GM12878 (cell line): ENCODE data around the gene WASF2. TPM values are rescaled to one million over a fixed set of nuclear protein-coding genes. Genes with fewer than 3 reads are reported as not detected.

Experiments
- ATAC-seq: fragments of 200-7000 bp; cut with Tn5 transposase; 3 replicates; pipeline ENCODE4 v1.9.1; 2020; ENCODE audit warnings: mild to moderate bottlenecking, moderate library complexity
- BruUV-seq: library from RNA; stranded (reverse); fragments of 400-500 nt; replicated peaks from 2 replicates; lab custom pipeline; 2021; lab: Mats Ljungman, UMichigan
- CTCF ChIA-PET: fragments of 300-600 bp; sonication (Branson Sonifier 250); formaldehyde crosslinking; extraction: SDS; loops from one replicate; lab custom pipeline; 2021; ENCODE audit warnings: inconsistent platforms; lab: Yijun Ruan, JAX
- POLR2A ChIA-PET: fragments of 350-600 bp; formaldehyde crosslinking; extraction: SDS; loops from one replicate; lab custom pipeline; 2021; ENCODE audit warnings: inconsistent platforms; lab: Charles Lee
- RAD21 ChIA-PET: fragments of 300-600 bp; sonication (Branson Sonifier 250); formaldehyde crosslinking; loops from one replicate; lab custom pipeline; 2023; ENCODE audit warnings: antibody characterized with exemption; ENCODE audit not compliant: unreplicated experiment; lab: Charles Lee
- SMC1A ChIA-PET: fragments of 300-600 bp; sonication (Branson Sonifier 250); formaldehyde crosslinking; loops from one replicate; lab custom pipeline; 2023; ENCODE audit not compliant: unreplicated experiment, uncharacterized antibody; lab: Charles Lee
- DNase-seq: peaks from one replicate; pipeline ENCODE4 v3.0.0-alpha.2; 2011; ENCODE audit warnings: low read depth, low spot score
- FAIRE-seq: peaks from 3 replicates; lab custom pipeline; 2011; peaks lifted over from hg19 to GRCh38; lab: Jason Lieb, UNC
- H2AFZ ChIP-seq: 2 replicates; pipeline ENCODE4 v1.6.0; 2011; ENCODE audit warnings: low read depth, low read length, control low read depth; ENCODE audit not compliant: control insufficient read depth
- H3K27ac ChIP-seq: 2 replicates; pipeline ENCODE4 v1.5.1; 2011; ENCODE audit warnings: control low read depth; ENCODE audit not compliant: control insufficient read depth, insufficient read depth
- H3K27me3 ChIP-seq, 2 experiments: replicated peaks in 1 of 2; 2 replicates each; pipeline versions ENCODE4 v1.6.0 to v1.6.1; 2011; ENCODE audit warnings: low read length in 1 of 2; ENCODE audit not compliant: control insufficient read depth in 2 of 2, insufficient read depth in 2 of 2
- H3K36me3 ChIP-seq, 2 experiments: 2 replicates each; pipeline ENCODE4 v1.5.1; 2011; ENCODE audit warnings: low read length in 1 of 2; ENCODE audit not compliant: control insufficient read depth in 2 of 2, insufficient read depth in 2 of 2
- H3K4me1 ChIP-seq: 2 replicates; pipeline ENCODE4 v1.6.1; 2011; ENCODE audit warnings: mild to moderate bottlenecking, low read length, moderate library complexity, mixed read lengths; ENCODE audit not compliant: control insufficient read depth, insufficient read depth
- H3K4me2 ChIP-seq: 2 replicates; pipeline ENCODE4 v1.6.0; 2011; ENCODE audit warnings: control low read depth; ENCODE audit not compliant: control insufficient read depth, insufficient read depth
- H3K4me3 ChIP-seq: fragments of 200-600 bp; sonication (generic); 2 replicates; pipeline ENCODE4 v1.5.1; 2016
- H3K79me2 ChIP-seq: 2 replicates; pipeline ENCODE4 v1.6.0; 2011; ENCODE audit warnings: low read length; ENCODE audit not compliant: control insufficient read depth, insufficient read depth
- H3K9ac ChIP-seq: 2 replicates; pipeline ENCODE4 v1.8.0; 2011; ENCODE audit warnings: low read length, control low read depth, mixed read lengths; ENCODE audit not compliant: control insufficient read depth, insufficient read depth
- H3K9me3 ChIP-seq: replicated peaks from 3 replicates; pipeline ENCODE4 v1.5.1; 2011; ENCODE audit warnings: mild to moderate bottlenecking, low read length; ENCODE audit not compliant: control insufficient read depth, insufficient read depth
- H4K20me1 ChIP-seq: 2 replicates; pipeline ENCODE4 v1.6.0; 2011; ENCODE audit not compliant: control insufficient read depth, insufficient read depth
- DPF2 ChIP-seq: fragments of 450-650 bp; IDR thresholded peaks from 2 replicates; pipeline ENCODE4 v1.6.1; 2017; ENCODE audit warnings: mild to moderate bottlenecking
- E2F4 ChIP-seq: IDR thresholded peaks from 2 replicates; pipeline ENCODE4 v1.6.1; 2012; ENCODE audit warnings: low read depth, low read length, improper control_type of control experiment
- EGR1 ChIP-seq, 2 experiments: IDR thresholded peaks; 1 replicate in 1 of 2; 2 replicates in 1 of 2; pipeline ENCODE4 v1.6.1; 2011 to 2012; ENCODE audit warnings: low read depth in 2 of 2, low read length in 2 of 2, borderline replicate concordance in 1 of 2, mild to moderate bottlenecking in 1 of 2, moderate library complexity in 1 of 2
- HDAC6 ChIP-seq: fragments of 200-600 bp; sonication (generic); IDR thresholded peaks from one replicate; pipeline ENCODE4 v1.8.0; 2017; ENCODE audit warnings: antibody characterized with exemption; ENCODE audit not compliant: unreplicated experiment
- IRF4 ChIP-seq: IDR thresholded peaks from 2 replicates; pipeline ENCODE4 v1.6.1; 2011; ENCODE audit warnings: low read depth, low read length
- JUNB ChIP-seq: IDR thresholded peaks from 2 replicates; pipeline ENCODE4 v1.6.1; 2016; ENCODE audit warnings: antibody characterized with exemption, mild to moderate bottlenecking
- NR2F1 ChIP-seq: fragments of 450-650 bp; conservative IDR thresholded peaks from 2 replicates; pipeline ENCODE4 v1.6.1; 2017; ENCODE audit warnings: mild to moderate bottlenecking
- PAX5 ChIP-seq: IDR thresholded peaks from 2 replicates; pipeline ENCODE4 v1.6.1; 2011; ENCODE audit warnings: low read depth, low read length, borderline replicate concordance
- POLR2AphosphoS5 ChIP-seq: IDR thresholded peaks from 2 replicates; pipeline ENCODE4 v1.6.1; 2011; ENCODE audit warnings: mild to moderate bottlenecking, low read length, inconsistent platforms
- POU2F2 ChIP-seq: IDR thresholded peaks from 3 replicates; pipeline ENCODE4 v1.6.1; 2011; ENCODE audit warnings: low read depth, mild to moderate bottlenecking, low read length, borderline replicate concordance
- RB1 ChIP-seq: fragments of 450-650 bp; formaldehyde crosslinking; IDR thresholded peaks from 2 replicates; pipeline ENCODE4 v1.6.1; 2017; ENCODE audit warnings: mild to moderate bottlenecking, borderline replicate concordance
- SRF ChIP-seq, 2 experiments: IDR thresholded peaks; 2 replicates each; pipeline ENCODE4 v1.6.1; 2011; ENCODE audit warnings: low read depth in 2 of 2, low read length in 2 of 2, mild to moderate bottlenecking in 1 of 2, moderate library complexity in 1 of 2
- TCF12 ChIP-seq: IDR thresholded peaks from 2 replicates; pipeline ENCODE4 v1.6.1; 2011; ENCODE audit warnings: low read depth, mild to moderate bottlenecking, low read length
- TCF3 ChIP-seq: IDR thresholded peaks from 2 replicates; pipeline ENCODE4 v1.6.1; 2012; ENCODE audit warnings: low read depth, mild to moderate bottlenecking, low read length, borderline replicate concordance; ENCODE audit not compliant: insufficient read depth
- YBX1 ChIP-seq: fragments of 450-650 bp; IDR thresholded peaks from 2 replicates; pipeline ENCODE4 v1.6.1; 2016; ENCODE audit warnings: antibody characterized with exemption
- YY1 ChIP-seq: IDR thresholded peaks from 2 replicates; pipeline ENCODE4 v1.6.1; 2011; ENCODE audit warnings: low read depth, mild to moderate bottlenecking, low read length
- ZNF384 ChIP-seq: IDR thresholded peaks from 2 replicates; pipeline ENCODE4 v1.6.1; 2012; ENCODE audit warnings: low read depth, mild to moderate bottlenecking, low read length, improper control_type of control experiment, borderline replicate concordance
- WGBS: methylation state at CpG from one replicate; pipeline ENCODE4 v1.1.6; 2016; ENCODE audit warnings: low lambda C conversion rate; ENCODE audit not compliant: insufficient replicate concordance, insufficient coverage; ENCODE audit errors: missing lambda C conversion rate; 5-methylcytosine and 5-hydroxymethylcytosine counted together
- in situ Hi-C: fragments of 300-500 bp; cut with MboI; formaldehyde crosslinking; loops from 9 replicates; pipeline ENCODE4 v1.14.3; 2018; ENCODE audit warnings: mixed read lengths
- intact Hi-C: fragments of 100-400 bp; cut with micrococcal nuclease; formaldehyde crosslinking; loops from one replicate; pipeline ENCODE4 v1.14.2; 2022; ENCODE audit not compliant: unreplicated experiment
- polyA plus RNA-seq, 11 experiments: library from polyadenylated mRNA; depleted of rRNA in 4 of 11; unstranded in 6 of 11; stranded (reverse) in 5 of 11; fragments of >200 nt; fragmentation: Nextera tagmentation in 4 of 11; fragmentation: Illumina TruSeq in 1 of 11; extraction: Ambion mirVana in 4 of 11; extraction: Trizol in 1 of 11; gene quantifications; 1 replicate in 1 of 11; 2 replicates in 10 of 11; pipeline versions ENCODE4 v1.2.1 to v1.2.3, GENCODE V29; 2011 to 2016; ENCODE audit warnings: inconsistent platforms in 2 of 11, missing spikeins in 2 of 11, low read depth in 1 of 11
- total RNA-seq, 4 experiments: library from RNA; depleted of rRNA in 3 of 4; stranded (reverse); fragments of >200 nt in 3 of 4; fragmentation: Illumina TruSeq in 1 of 4; extraction: Trizol in 1 of 4; gene quantifications; 2 replicates each; pipeline versions ENCODE4 v1.2.1 to v1.2.3, GENCODE V29; 2013 to 2021
- TF ChIP-seq, protein P1 (sequence below): IDR thresholded peaks from 2 replicates; pipeline ENCODE4 v1.6.1; 2012; ENCODE audit warnings: low read length, inconsistent platforms

Gene WASF2
- total and polyA plus RNA-seq, 10 of the 15 experiments (the other 5 are each of a cell fraction or from before 2014, with no cell fraction given) = 7.0 to 111 (median 37.1) TPM

- no TSS peak for BruUV-seq
- H4K20me1 ChIP-seq = no peaks in the 10 kb centered on the region
- peak; percentile 30; the same call in 1 of the 3 replicates for TF ChIP-seq POU2F2
- TF ChIP-seq TCF3 = peak; percentile 64; the same call in 1 of the 2 replicates
- TF ChIP-seq POLR2AphosphoS5 = no peak
- TF ChIP-seq, protein P1, sequence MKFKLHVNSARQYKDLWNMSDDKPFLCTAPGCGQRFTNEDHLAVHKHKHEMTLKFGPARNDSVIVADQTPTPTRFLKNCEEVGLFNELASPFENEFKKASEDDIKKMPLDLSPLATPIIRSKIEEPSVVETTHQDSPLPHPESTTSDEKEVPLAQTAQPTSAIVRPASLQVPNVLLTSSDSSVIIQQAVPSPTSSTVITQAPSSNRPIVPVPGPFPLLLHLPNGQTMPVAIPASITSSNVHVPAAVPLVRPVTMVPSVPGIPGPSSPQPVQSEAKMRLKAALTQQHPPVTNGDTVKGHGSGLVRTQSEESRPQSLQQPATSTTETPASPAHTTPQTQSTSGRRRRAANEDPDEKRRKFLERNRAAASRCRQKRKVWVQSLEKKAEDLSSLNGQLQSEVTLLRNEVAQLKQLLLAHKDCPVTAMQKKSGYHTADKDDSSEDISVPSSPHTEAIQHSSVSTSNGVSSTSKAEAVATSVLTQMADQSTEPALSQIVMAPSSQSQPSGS = no peak
- no peak for TF ChIP-seq ZNF384
- TF ChIP-seq E2F4 = no peak
- TF ChIP-seq RB1 = 0 out of 2 replicates have a peak, but pooled peaks have one; percentile 59
- peak; percentile 72 for TF ChIP-seq DPF2
- peak in 1 of 2 experiments; percentile 23; a peak in 1 of 3 replicates for TF ChIP-seq EGR1 (IDR thresholded peaks at IDR 0.05; ENCODE audit: borderline replicate concordance in 1 of 2, low read depth in 2 of 2, low read length in 2 of 2)
- peak; percentile 90 for TF ChIP-seq HDAC6
- no peak for TF ChIP-seq YBX1
- TF ChIP-seq JUNB = no peak
- peak; percentile 55; the same call in 1 of the 2 replicates for TF ChIP-seq TCF12
- no peak for TF ChIP-seq IRF4
- TF ChIP-seq PAX5 = 0 out of 2 replicates have a peak, but pooled peaks have one; percentile 13
- peak; percentile 53 for TF ChIP-seq NR2F1
- TF ChIP-seq SRF (IDR thresholded peaks at IDR 0.05; ENCODE audit: low read depth in 2 of 2, low read length in 2 of 2) = no peak
- no peak for TF ChIP-seq YY1
Measured at GRCh38 chr1:27527890-27528817, 38.2 kb upstream of the WASF2 start.

More at GRCh38 chr1:27527890-27528817, 38.2 kb upstream of the WASF2 start:
- DNase-seq (no peak), FAIRE-seq (no peak), ATAC-seq (peak; percentile 71)
- Histone ChIP-seq H3K79me2 (peaks cover 4% of the 10 kb centered on the region; the same call in 1 of the 2 replicates), H3K4me3 (peak overlapping the region; percentile 65), H3K4me1 (peaks cover 34% of the 10 kb centered on the region), H3K9ac (peak overlapping the region; percentile 28; the same call in 1 of the 2 replicates), H3K4me2 (peak overlapping the region; percentile 97), H3K27me3 (no peaks in the 10 kb centered on the region), H3K27ac (no peak overlapping the region), H3K9me3 (no peaks in the 10 kb centered on the region), H2AFZ (peak overlapping the region; percentile 49), H3K36me3 (no peaks in the 10 kb centered on the region)
- CTCF ChIA-PET = interaction anchor here (0.6 kb wide), 1 partner anchor 30 kb away, joined by 3 read pairs; no protein-coding TSS in a partner anchor
- SMC1A ChIA-PET = no interaction called here
- intact Hi-C loops (no loop called here), in situ Hi-C loops (no loop called here)
- WGBS = 9% methylated on average over 44 of the region's 71 CpGs
- POLR2A ChIA-PET = interaction anchor here (0.6 to 1.5 kb wide), 4 partner anchors 30 to 91 kb away, joined by 3 to 5 read pairs (median 4); no protein-coding TSS in a partner anchor
- RAD21 ChIA-PET = interaction anchor here (1.2 to 3.6 kb wide), 4 partner anchors 28 to 112 kb away, joined by 3 to 23 read pairs (median 8); partner anchors contain the start of gene WASF2
